ACC112 (cell line): Measurements from ENCODE around the gene FUBP1.
"Not testable (repeated sequence)": the region's sequence is repeated elsewhere in the genome, so short reads cannot be mapped to it uniquely, and the experiment has no call there.

Experiments used
- H2AFZ ChIP-seq: fragments of 200-600 bp; sonication (generic); one replicate; pipeline ENCODE4 v1.6.0; 2017; ENCODE audit warnings: antibody characterized with exemption, low read length; ENCODE audit not compliant: unreplicated experiment
- H3K27ac ChIP-seq: fragments of 200-600 bp; sonication (generic); 2 replicates; pipeline ENCODE4 v1.5.1; 2014; ENCODE audit warnings: low read depth, mild to moderate bottlenecking, antibody characterized with exemption, low read length, moderate library complexity
- H3K27me3 ChIP-seq: fragments of 200-600 bp; sonication (generic); 2 replicates; pipeline ENCODE4 v1.6.1; 2014; ENCODE audit warnings: mild to moderate bottlenecking, antibody characterized with exemption, low read length, moderate library complexity, mixed read lengths; ENCODE audit not compliant: insufficient read depth
- H3K36me3 ChIP-seq: fragments of 200-600 bp; sonication (generic); 2 replicates; pipeline ENCODE4 v1.6.1; 2016; ENCODE audit warnings: mild to moderate bottlenecking, antibody characterized with exemption, low read length, moderate library complexity, mixed read lengths; ENCODE audit not compliant: insufficient read depth
- H3K4me1 ChIP-seq: fragments of 200-600 bp; sonication (generic); one replicate; pipeline ENCODE4 v1.6.1; 2016; ENCODE audit warnings: low read length, mixed read lengths; ENCODE audit not compliant: insufficient read depth, unreplicated experiment, control insufficient read depth
- H3K4me3 ChIP-seq: fragments of 200-600 bp; sonication (generic); 2 replicates; pipeline ENCODE4 v1.5.1; 2014; ENCODE audit warnings: mild to moderate bottlenecking, low read depth, low read length
- H3K79me2 ChIP-seq: fragments of 200-600 bp; sonication (generic); one replicate; pipeline ENCODE4 v1.6.0; 2016; ENCODE audit warnings: low read length; ENCODE audit not compliant: control insufficient read depth, unreplicated experiment, insufficient read depth

Gene FUBP1

DNA sequence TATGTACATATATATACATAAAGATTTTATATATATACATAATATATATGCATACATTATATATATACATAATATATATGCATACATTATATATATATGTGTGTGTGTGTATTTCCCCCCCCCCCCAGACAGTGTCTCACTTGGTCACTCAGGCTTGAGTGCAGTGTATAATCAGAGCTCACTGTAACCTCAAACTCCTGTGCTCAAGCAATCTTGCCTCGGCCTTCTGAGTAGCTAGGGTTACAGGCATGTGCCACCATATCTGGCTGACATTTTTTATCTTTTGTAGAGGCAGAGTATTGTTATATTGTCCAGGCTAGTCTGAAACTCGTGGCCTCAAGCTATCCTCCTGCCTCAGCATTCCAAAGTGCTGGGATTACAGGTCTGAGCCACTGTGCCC lies 9.0 kb upstream of the FUBP1 start:
- no peaks in the 10 kb centered on the region for H3K27me3 ChIP-seq
- H3K27ac ChIP-seq, result no peak overlapping the region
- peaks cover 22% of the 10 kb centered on the region for H3K36me3 ChIP-seq
- no peak overlapping the region for H2AFZ ChIP-seq
- H3K79me2 ChIP-seq, result peaks cover 76% of the 10 kb centered on the region
- no peak overlapping the region for H3K4me3 ChIP-seq
- peaks cover 19% of the 10 kb centered on the region for H3K4me1 ChIP-seq

DNA sequence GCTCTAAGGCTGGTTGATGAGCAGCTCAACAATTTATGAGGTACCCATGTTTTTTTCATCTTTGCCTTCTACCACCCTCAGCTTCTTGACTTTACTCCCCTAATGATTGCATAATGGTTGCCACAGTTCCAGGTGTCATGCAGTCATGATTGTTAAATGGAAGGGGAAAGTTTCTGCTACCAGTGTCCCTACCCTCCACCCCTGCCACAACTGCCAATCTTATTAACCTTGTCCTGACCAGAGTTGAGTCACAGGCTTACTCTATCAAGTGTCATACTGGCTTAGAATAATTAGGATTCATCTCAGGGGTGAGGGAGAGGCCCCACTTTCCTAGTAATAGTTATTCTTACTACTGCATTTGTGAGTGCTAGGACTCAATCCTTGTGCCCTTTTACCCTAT lies 7.9 kb upstream of the FUBP1 start:
- H3K4me1 ChIP-seq, result peaks cover 19% of the 10 kb centered on the region
- H3K27me3 ChIP-seq, result no peaks in the 10 kb centered on the region
- no peak overlapping the region for H3K4me3 ChIP-seq
- H3K27ac ChIP-seq, result no peak overlapping the region
- H2AFZ ChIP-seq, result no peak overlapping the region
- peaks cover 80% of the 10 kb centered on the region for H3K79me2 ChIP-seq
- peaks cover 22% of the 10 kb centered on the region for H3K36me3 ChIP-seq

DNA sequence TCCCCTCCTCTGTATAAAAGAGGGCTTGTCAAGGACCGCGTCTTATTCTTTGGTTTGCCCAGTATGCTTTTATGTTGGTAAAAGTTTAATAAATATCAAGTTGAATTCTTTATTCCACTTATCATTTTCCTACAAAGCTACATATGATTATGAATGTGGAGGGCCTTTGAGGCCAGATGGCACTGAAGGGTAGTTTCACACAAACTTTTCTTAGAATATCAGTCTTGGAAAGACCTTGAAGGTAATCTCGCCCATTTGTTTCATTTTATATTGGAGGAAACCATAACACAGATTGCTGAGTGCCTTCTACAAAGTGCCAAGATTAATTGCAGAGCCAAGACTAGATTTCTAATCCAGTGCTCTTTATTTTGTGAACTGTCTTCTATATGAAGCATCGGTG lies 5.8 kb upstream of the FUBP1 start:
- H2AFZ ChIP-seq, result no peak overlapping the region
- H3K4me3 ChIP-seq, result no peak overlapping the region
- peaks cover 19% of the 10 kb centered on the region for H3K4me1 ChIP-seq
- H3K36me3 ChIP-seq, result peaks cover 17% of the 10 kb centered on the region
- H3K27ac ChIP-seq, result no peak overlapping the region
- no peaks in the 10 kb centered on the region for H3K27me3 ChIP-seq
- peaks cover 84% of the 10 kb centered on the region for H3K79me2 ChIP-seq

DNA sequence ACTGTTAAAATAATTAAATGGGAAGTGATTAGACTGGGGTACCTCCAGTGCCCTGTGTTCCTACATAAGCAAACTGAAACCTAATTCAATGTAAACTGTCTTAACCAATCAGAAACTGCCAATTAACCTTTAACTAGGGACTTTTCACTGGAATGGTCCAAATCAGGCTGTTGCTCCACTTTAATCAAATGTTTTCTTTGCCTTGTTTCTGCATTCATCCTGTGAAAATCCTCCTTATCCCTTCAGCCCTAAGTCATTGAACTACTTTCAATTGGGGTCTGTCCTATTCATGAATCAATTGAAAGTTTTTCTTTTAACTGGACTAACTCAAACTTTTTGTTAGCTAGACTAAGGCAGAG lies 5.1 kb upstream of the FUBP1 start:
- Histone ChIP-seq H3K27me3 (no peaks in the 10 kb centered on the region), H3K79me2 (peaks cover 80% of the 10 kb centered on the region), H3K4me1 (peaks cover 19% of the 10 kb centered on the region), H3K4me3 (no peak overlapping the region), H3K27ac (no peak overlapping the region), H2AFZ (no peak overlapping the region), H3K36me3 (peaks cover 17% of the 10 kb centered on the region)

DNA sequence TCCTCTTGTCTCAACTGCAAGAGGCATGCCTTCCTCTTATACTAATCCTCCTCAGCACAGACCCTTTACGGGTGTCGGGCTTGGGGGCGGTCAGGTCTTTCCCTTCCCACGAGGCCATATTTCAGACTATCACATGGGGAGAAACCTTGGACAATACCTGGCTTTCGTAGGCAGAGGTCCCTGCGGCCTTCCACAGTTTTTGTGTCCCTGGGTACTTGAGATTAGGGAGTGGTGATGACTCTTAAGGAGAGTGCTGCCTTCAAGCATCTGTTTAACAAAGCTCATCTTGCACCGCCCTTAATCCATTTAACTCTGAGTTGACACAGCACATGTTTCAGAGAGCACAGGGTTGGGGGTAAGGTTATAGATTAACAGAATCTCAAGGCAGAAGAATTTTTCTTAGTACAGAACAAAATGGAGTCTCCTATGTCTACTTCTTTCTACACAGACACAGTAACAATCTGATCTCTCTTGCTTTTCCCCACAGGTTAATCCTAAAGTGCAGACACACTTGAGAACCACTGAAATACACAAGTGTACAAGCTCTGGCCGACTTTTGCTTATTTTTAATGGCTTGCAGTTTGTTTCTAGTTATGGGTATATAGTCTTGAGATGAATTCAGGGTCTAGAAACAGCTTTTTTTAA lies 4.6 kb upstream of the FUBP1 start:
- Histone ChIP-seq H3K4me1 (peaks cover 19% of the 10 kb centered on the region), H3K79me2 (peaks cover 80% of the 10 kb centered on the region), H3K36me3 (peaks cover 17% of the 10 kb centered on the region)
- not testable (repeated sequence) for H2AFZ ChIP-seq, H3K4me3 ChIP-seq, H3K27ac ChIP-seq, H3K27me3 ChIP-seq

DNA sequence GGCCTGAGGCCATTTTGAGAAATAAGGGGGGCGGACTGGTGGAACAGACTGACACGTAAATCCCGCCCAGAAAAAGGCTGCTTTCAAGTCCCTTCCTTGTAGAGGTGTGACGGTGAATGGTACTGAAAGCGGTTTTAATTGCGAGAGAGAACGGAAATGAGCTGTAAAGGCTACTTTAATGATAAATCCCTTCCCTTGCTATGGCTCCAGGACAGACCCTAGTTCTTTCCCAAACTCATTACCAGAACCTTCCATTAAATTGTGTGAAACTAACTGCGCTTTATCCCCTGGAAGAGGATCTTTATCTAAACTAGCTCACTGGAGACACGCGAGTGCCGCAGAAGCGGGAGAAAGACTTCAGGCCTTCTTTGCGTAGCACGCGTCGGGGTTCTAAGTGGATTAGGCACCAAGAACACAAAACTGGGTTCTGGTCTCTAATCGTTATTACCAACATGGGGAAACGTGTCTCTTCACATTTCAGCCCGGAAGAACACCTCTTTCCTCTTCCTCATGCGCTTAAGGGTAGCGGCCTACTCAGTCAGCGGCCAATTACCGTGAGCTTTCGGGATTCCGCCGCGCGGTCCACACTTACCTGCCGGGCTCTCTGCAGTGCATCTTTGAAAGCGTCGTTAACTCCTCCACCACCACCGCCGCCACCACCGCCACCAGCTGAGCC lies 441 bp downstream of the FUBP1 start:
- Histone ChIP-seq H3K4me1 (peaks cover 7% of the 10 kb centered on the region), H2AFZ (no peak overlapping the region), H3K36me3 (peaks cover 10% of the 10 kb centered on the region), H3K79me2 (peaks cover 89% of the 10 kb centered on the region), H3K4me3 (peak overlapping the region; percentile 84), H3K27ac (peak overlapping the region; percentile 91), H3K27me3 (no peaks in the 10 kb centered on the region)

DNA sequence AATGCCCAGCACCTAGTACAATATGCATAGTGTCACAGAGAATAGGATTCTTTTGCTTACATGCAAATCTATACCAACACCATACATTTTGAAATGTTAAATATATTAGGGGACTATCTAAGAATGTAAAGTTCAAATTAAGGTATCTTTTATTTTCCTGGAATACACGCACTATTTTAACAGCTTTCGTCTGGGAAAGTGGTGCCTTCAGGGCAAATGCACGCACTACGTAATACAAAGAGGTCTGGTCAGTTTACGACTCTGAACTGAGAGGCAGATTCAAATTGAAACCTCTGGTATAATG lies 931 bp downstream of the FUBP1 start:
- Histone ChIP-seq H3K4me3 (peak overlapping the region; percentile 84), H3K79me2 (peaks cover 93% of the 10 kb centered on the region), H3K27ac (peak overlapping the region; percentile 91), H3K4me1 (peaks cover 7% of the 10 kb centered on the region), H3K27me3 (no peaks in the 10 kb centered on the region), H2AFZ (no peak overlapping the region), H3K36me3 (peaks cover 10% of the 10 kb centered on the region)

DNA sequence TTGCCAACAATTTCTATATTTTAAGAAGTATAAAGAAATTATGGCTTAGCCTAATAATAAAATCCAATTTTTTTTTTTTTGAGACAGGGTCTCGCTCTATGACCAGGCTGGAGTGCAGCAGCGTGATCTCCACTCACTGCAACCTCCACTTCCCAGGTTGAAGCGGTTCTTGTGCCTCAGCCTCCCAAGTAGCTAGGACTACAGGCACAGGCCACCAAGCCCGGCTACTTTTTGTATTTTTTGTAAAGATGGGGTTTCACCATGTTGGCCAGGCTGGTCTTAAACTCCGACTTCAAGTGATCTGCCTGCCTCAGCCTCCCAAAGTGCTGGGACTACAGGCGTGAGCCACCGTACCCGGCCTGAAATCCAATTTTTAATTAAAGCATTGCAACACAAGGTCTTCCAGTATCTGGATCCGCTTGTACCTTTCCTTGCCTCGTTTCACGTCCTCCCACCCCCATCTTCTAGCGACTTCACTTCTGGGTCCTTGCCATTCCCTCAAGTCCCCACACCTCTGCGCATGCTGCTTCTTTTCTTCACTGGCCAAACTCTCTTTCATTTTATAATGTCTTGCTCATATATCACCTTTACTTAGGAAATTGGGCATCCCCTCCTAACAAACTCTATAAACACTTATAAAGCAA lies 2.3 kb downstream of the FUBP1 start:
- H3K4me1 ChIP-seq, result peaks cover 11% of the 10 kb centered on the region
- peaks cover 94% of the 10 kb centered on the region for H3K79me2 ChIP-seq
- H3K4me3 ChIP-seq, result peak overlapping the region; percentile 84
- peaks cover 10% of the 10 kb centered on the region for H3K36me3 ChIP-seq
- no peak overlapping the region for H2AFZ ChIP-seq
- H3K27me3 ChIP-seq, result no peaks in the 10 kb centered on the region
- H3K27ac ChIP-seq, result no peak overlapping the region; the same call in 1 of the 2 replicates

DNA sequence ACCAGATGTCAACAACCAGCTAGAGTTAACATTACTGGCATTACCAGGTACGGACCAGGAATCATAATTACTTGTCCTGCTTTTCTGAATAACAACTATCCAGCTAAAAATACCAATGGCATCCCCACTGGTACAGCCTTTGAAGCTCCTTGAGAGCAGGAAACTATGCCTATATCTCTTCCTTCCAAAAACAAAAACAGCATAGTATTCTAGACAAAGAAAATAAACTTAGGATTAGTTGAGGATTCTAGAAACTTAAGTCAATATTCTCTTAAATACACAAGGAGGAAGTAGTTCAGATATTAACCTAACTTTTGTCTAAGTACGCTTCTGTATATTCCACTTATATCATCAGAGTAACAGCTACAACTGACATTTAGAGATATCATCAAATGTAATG lies 3.0 kb downstream of the FUBP1 start:
- H2AFZ ChIP-seq, result no peak overlapping the region
- H3K27me3 ChIP-seq, result no peaks in the 10 kb centered on the region
- H3K4me1 ChIP-seq, result peaks cover 14% of the 10 kb centered on the region
- H3K79me2 ChIP-seq, result peaks cover 94% of the 10 kb centered on the region
- H3K27ac ChIP-seq, result peak overlapping the region; percentile 33
- H3K4me3 ChIP-seq, result peak overlapping the region; percentile 84
- H3K36me3 ChIP-seq, result peaks cover 10% of the 10 kb centered on the region

DNA sequence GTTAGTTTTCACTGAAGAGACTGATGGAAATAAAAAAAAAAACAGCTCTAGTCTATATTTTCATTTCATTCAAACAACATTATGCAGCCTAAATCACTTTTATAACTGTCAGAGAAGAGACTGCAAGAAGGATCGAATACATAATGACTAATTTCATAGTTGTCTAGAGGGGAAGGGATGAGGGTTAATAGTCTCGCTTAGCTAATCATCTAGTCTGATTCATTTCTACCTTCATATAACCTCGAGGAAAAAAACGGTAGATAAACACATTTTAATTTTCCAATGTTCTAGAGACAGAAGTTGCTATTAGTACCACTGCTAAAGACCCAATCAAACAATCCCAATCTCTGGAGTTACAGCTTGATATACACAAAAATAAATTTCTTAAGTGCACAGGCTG lies 3.5 kb downstream of the FUBP1 start:
- no peak overlapping the region for H2AFZ ChIP-seq
- peaks cover 12% of the 10 kb centered on the region for H3K36me3 ChIP-seq
- peaks cover 14% of the 10 kb centered on the region for H3K4me1 ChIP-seq
- peak overlapping the region; percentile 33 for H3K27ac ChIP-seq
- H3K4me3 ChIP-seq, result peak overlapping the region; percentile 84
- no peaks in the 10 kb centered on the region for H3K27me3 ChIP-seq
- H3K79me2 ChIP-seq, result peaks cover 94% of the 10 kb centered on the region

DNA sequence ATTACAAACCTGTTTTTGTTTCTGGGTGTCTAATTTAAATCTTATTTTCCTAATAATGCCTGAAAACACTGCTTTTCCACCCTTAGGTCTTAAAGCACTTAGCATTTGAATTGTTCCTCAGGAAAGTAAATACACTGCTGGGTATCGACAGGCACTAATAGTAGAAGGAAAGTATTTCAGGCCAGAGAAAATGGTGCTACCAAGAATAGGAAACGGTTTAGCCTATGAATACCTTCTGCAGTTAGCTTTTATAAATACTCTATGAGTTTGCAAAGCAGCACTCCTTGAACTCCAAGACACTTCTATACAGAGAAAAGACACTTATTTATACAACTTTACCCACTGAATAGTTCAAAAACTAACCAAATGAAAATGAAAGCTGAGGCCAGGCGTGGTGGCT lies 6.8 kb downstream of the FUBP1 start:
- Histone ChIP-seq H3K79me2 (peaks cover 97% of the 10 kb centered on the region), H3K4me1 (peaks cover 20% of the 10 kb centered on the region), H3K4me3 (no peak overlapping the region), H3K27me3 (no peaks in the 10 kb centered on the region), H2AFZ (no peak overlapping the region), H3K36me3 (peaks cover 40% of the 10 kb centered on the region), H3K27ac (no peak overlapping the region)
